H1 (cell line): ENCODE measurements around the gene PPP2R2B. TPM values are rescaled to one million over a fixed set of nuclear protein-coding genes. Genes with fewer than 3 reads are reported as not detected.

Experiments used
- CTCF ChIA-PET: fragments of 300-600 bp; sonication (Branson Sonifier 250); formaldehyde crosslinking; loops from one replicate; lab custom pipeline; 2021; ENCODE audit not compliant: partially characterized antibody; lab: Charles Lee
- POLR2A ChIA-PET: fragments of 300-600 bp; sonication (Branson Sonifier 250); formaldehyde crosslinking; loops from one replicate; lab custom pipeline; 2021; ENCODE audit warnings: inconsistent platforms; ENCODE audit not compliant: partially characterized antibody; lab: Charles Lee
- DNase-seq, 2 experiments: peaks; one replicate each; pipeline versions ENCODE4 v3.0.0 to v3.0.0-alpha.2; 2010 to 2022; ENCODE audit warnings: low spot score in 2 of 2, low read depth in 1 of 2, mixed read lengths in 1 of 2
- FAIRE-seq: peaks from 2 replicates; lab custom pipeline; 2011; peaks lifted over from hg19 to GRCh38; lab: Jason Lieb, UNC
- H2AFZ ChIP-seq: 2 replicates; pipeline ENCODE4 v1.8.1; 2012; ENCODE audit warnings: low read length, inconsistent platforms
- H2AK5ac ChIP-seq: 2 replicates; pipeline ENCODE4 v1.6.1; 2013; ENCODE audit warnings: low read depth, low read length
- H2BK120ac ChIP-seq: replicated peaks from 2 replicates; pipeline ENCODE3; 2013; ENCODE audit warnings: low read depth, low read length, inconsistent platforms
- H2BK12ac ChIP-seq: 2 replicates; pipeline ENCODE4 v1.6.1; 2013; ENCODE audit warnings: low read depth, low read length
- H2BK15ac ChIP-seq: 2 replicates; pipeline ENCODE4 v1.6.1; 2013; ENCODE audit warnings: low read length
- H2BK20ac ChIP-seq: 2 replicates; pipeline ENCODE4 v1.6.1; 2013; ENCODE audit warnings: low read length
- H2BK5ac ChIP-seq: 2 replicates; pipeline ENCODE4 v1.6.1; 2013; ENCODE audit warnings: low read depth, low read length
- H3K14ac ChIP-seq: 2 replicates; pipeline ENCODE4 v1.6.1; 2013; ENCODE audit warnings: inconsistent platforms; ENCODE audit not compliant: insufficient read length
- H3K18ac ChIP-seq: 2 replicates; pipeline ENCODE4 v1.6.1; 2013; ENCODE audit warnings: low read length; ENCODE audit errors: extremely low read depth
- H3K23ac ChIP-seq: 2 replicates; pipeline ENCODE4 v1.6.1; 2013; ENCODE audit warnings: inconsistent platforms; ENCODE audit not compliant: insufficient read length
- H3K23me2 ChIP-seq: 2 replicates; pipeline ENCODE4 v1.6.1; 2013; ENCODE audit warnings: low read depth, low read length
- H3K27ac ChIP-seq: 2 replicates; pipeline ENCODE4 v1.6.1; 2011; ENCODE audit warnings: low read depth, low read length, inconsistent platforms
- H3K27me3 ChIP-seq, 4 experiments: replicated peaks in 1 of 4; 1 replicate in 1 of 4; 2 replicates in 3 of 4; pipeline versions ENCODE4 v1.6.1 to v1.8.1; 2011 to 2013; ENCODE audit warnings: low read length in 3 of 4, mild to moderate bottlenecking in 3 of 4, inconsistent platforms in 2 of 4, mixed read lengths in 2 of 4, moderate library complexity in 1 of 4; ENCODE audit not compliant: control insufficient read depth in 3 of 4, insufficient read depth in 3 of 4; ENCODE audit errors: extremely low read depth in 1 of 4
- H3K36me3 ChIP-seq, 4 experiments: 2 replicates each; pipeline versions ENCODE4 v1.6.1 to v1.8.1; 2011 to 2013; ENCODE audit warnings: mild to moderate bottlenecking in 4 of 4, low read length in 3 of 4, moderate library complexity in 2 of 4, control low read depth in 1 of 4, inconsistent platforms in 1 of 4; ENCODE audit not compliant: insufficient read depth in 4 of 4, control insufficient read depth in 2 of 4
- H3K4ac ChIP-seq: replicated peaks from 2 replicates; pipeline ENCODE3; 2013; ENCODE audit warnings: low read length, low read depth, mixed read lengths, inconsistent platforms; ENCODE audit not compliant: insufficient read length
- H3K4me1 ChIP-seq, 4 experiments: replicated peaks in 1 of 4; 1 replicate in 1 of 4; 2 replicates in 3 of 4; pipeline versions ENCODE4 v1.6.1 to v1.8.1; 2011 to 2013; ENCODE audit warnings: low read length in 3 of 4, inconsistent platforms in 2 of 4, mixed read lengths in 1 of 4; ENCODE audit not compliant: insufficient read depth in 4 of 4, control insufficient read depth in 3 of 4
- H3K4me2 ChIP-seq, 2 experiments: 2 replicates each; pipeline versions ENCODE4 v1.6.1 to v1.8.1; 2011 to 2013; ENCODE audit warnings: low read depth in 2 of 2, low read length in 2 of 2, control low read depth in 1 of 2, inconsistent platforms in 1 of 2, mild to moderate bottlenecking in 1 of 2; ENCODE audit not compliant: insufficient read depth in 1 of 2
- H3K4me3 ChIP-seq, 4 experiments: fragments of 200-600, 300-600 bp in 1 of 4; sonication (generic), shearing (Covaris generic), sonication (Bioruptor Twin) in 1 of 4; 2 replicates each; pipeline versions ENCODE4 v1.5.1 to v1.8.1; 2011 to 2016; ENCODE audit warnings: low read length in 4 of 4, low read depth in 3 of 4, control low read depth in 2 of 4, inconsistent platforms in 2 of 4, mild to moderate bottlenecking in 2 of 4, mixed read lengths in 1 of 4, moderate library complexity in 1 of 4; ENCODE audit not compliant: insufficient read depth in 2 of 4; ENCODE audit errors: extremely low read depth in 1 of 4
- H3K56ac ChIP-seq: replicated peaks from 2 replicates; pipeline ENCODE3; 2013; ENCODE audit warnings: low read depth, mild to moderate bottlenecking, mixed read lengths, low read length, inconsistent platforms; ENCODE audit not compliant: insufficient read length
- H3K79me1 ChIP-seq: 2 replicates; pipeline ENCODE4 v1.6.1; 2013; ENCODE audit warnings: low read depth, low read length, control low read depth
- H3K79me2 ChIP-seq, 2 experiments: 2 replicates each; pipeline versions ENCODE4 v1.6.1 to v1.8.1; 2012 to 2013; ENCODE audit warnings: low read length in 2 of 2, mild to moderate bottlenecking in 2 of 2, inconsistent platforms in 1 of 2; ENCODE audit not compliant: insufficient read depth in 2 of 2, control insufficient read depth in 1 of 2
- H3K9ac ChIP-seq, 4 experiments: replicated peaks in 1 of 4; 1 replicate in 1 of 4; 2 replicates in 3 of 4; pipeline versions ENCODE4 v1.6.1 to v1.8.1; 2011 to 2013; ENCODE audit warnings: low read depth in 3 of 4, low read length in 3 of 4, control low read depth in 2 of 4, mild to moderate bottlenecking in 2 of 4, moderate library complexity in 2 of 4, inconsistent platforms in 1 of 4; ENCODE audit errors: extremely low read depth in 1 of 4
- H3K9me3 ChIP-seq, 2 experiments: 2 replicates each; pipeline versions ENCODE4 v1.6.1 to v1.8.1; 2012 to 2013; ENCODE audit warnings: mild to moderate bottlenecking in 2 of 2, moderate library complexity in 2 of 2, control low read depth in 1 of 2, inconsistent platforms in 1 of 2, low read depth in 1 of 2, low read length in 1 of 2, mixed read lengths in 1 of 2; ENCODE audit not compliant: insufficient read depth in 2 of 2
- H4K20me1 ChIP-seq, 2 experiments: replicated peaks in 1 of 2; 2 replicates each; pipeline versions ENCODE3 to v1.8.1; 2011 to 2013; ENCODE audit warnings: inconsistent platforms in 2 of 2, low read length in 2 of 2, mild to moderate bottlenecking in 1 of 2; ENCODE audit not compliant: insufficient read depth in 2 of 2, control insufficient read depth in 1 of 2
- H4K5ac ChIP-seq: 2 replicates; pipeline ENCODE4 v1.6.1; 2013; ENCODE audit warnings: low read length, low read depth, mixed read lengths, inconsistent platforms; ENCODE audit not compliant: insufficient read length
- H4K8ac ChIP-seq: 2 replicates; pipeline ENCODE4 v1.8.0; 2013; ENCODE audit warnings: mild to moderate bottlenecking, moderate library complexity, low read length, inconsistent platforms; ENCODE audit not compliant: insufficient read depth; ENCODE audit errors: extremely low read depth
- H4K91ac ChIP-seq: replicated peaks from 2 replicates; pipeline ENCODE3; 2013; ENCODE audit warnings: low read length, mixed read lengths, inconsistent platforms; ENCODE audit not compliant: insufficient read length
- ATF2 ChIP-seq: IDR thresholded peaks from 2 replicates; pipeline ENCODE4 v1.6.1; 2012; ENCODE audit warnings: low read length, inconsistent platforms
- BCL11A ChIP-seq, 2 experiments: IDR thresholded peaks; one replicate each; pipeline ENCODE4 v1.6.1; 2011; ENCODE audit warnings: low read depth in 2 of 2, low read length in 2 of 2, mild to moderate bottlenecking in 2 of 2
- CBX5 ChIP-seq: fragments of 300-800, 300-1000 bp; sonication (generic); IDR thresholded peaks from 2 replicates; pipeline ENCODE4 v1.7.1; 2016; ENCODE audit warnings: antibody characterized with exemption, low read length, low read depth
- CTBP2 ChIP-seq: IDR thresholded peaks from 2 replicates; pipeline ENCODE4 v1.7.0; 2011; ENCODE audit warnings: borderline replicate concordance, mild to moderate bottlenecking, moderate library complexity, mixed read lengths, low read length; ENCODE audit not compliant: insufficient read depth, insufficient read length
- EP300 ChIP-seq, 2 experiments: IDR thresholded peaks; 1 replicate in 1 of 2; 2 replicates in 1 of 2; pipeline ENCODE4 v1.6.1; 2011 to 2012; ENCODE audit warnings: low read depth in 2 of 2, low read length in 2 of 2, mild to moderate bottlenecking in 2 of 2, borderline replicate concordance in 1 of 2, inconsistent platforms in 1 of 2, moderate library complexity in 1 of 2
- KDM1A ChIP-seq: fragments of 200-600, 300-600 bp; sonication (generic); IDR thresholded peaks from 2 replicates; pipeline ENCODE4 v1.7.1; 2016; ENCODE audit warnings: mild to moderate bottlenecking, low read length, borderline replicate concordance
- WGBS, 2 experiments: shearing (Covaris generic) in 1 of 2; methylation state at CpG; one replicate each; pipeline versions ENCODE4 v1.1.6 to v1.1.7; 2013 to 2015; ENCODE audit warnings: low lambda C conversion rate in 2 of 2, mixed read lengths in 2 of 2, inconsistent platforms in 1 of 2, low coverage in 1 of 2, missing lambda C conversion rate in 1 of 2; ENCODE audit not compliant: insufficient replicate concordance in 2 of 2, insufficient coverage in 1 of 2, insufficient read length in 1 of 2; ENCODE audit errors: extremely low coverage in 1 of 2, missing lambda C conversion rate in 1 of 2; 5-methylcytosine and 5-hydroxymethylcytosine counted together
- polyA plus RNA-seq, 7 experiments: library from polyadenylated mRNA; depleted of rRNA in 3 of 7; stranded (reverse) in 5 of 7; unstranded in 2 of 7; fragments of >200 nt in 5 of 7; fragments of 200-250 nt in 2 of 7; gene quantifications; 1 replicate in 5 of 7; 2 replicates in 1 of 7; 4 replicates in 1 of 7; pipeline versions ENCODE4 v1.2.1 to v1.2.3, GENCODE V29; 2011 to 2013; ENCODE audit warnings: missing spikeins in 2 of 7, mixed read lengths in 2 of 7
- total RNA-seq: library from RNA; stranded (reverse); fragmentation: NEBNext Ultra II Directional; extraction: Animal tissue kit (Norgen Biotek cat#: 25700); gene quantifications from 2 replicates; pipeline ENCODE4 v1.2.1, GENCODE V29; 2021
- TF ChIP-seq, protein P1 (sequence below), 3 experiments: IDR thresholded peaks; 1 replicate in 2 of 3; 2 replicates in 1 of 3; pipeline versions ENCODE4 v1.5.1 to v1.6.1; 2011; ENCODE audit warnings: low read length in 3 of 3, mild to moderate bottlenecking in 3 of 3, inconsistent platforms in 2 of 3, low read depth in 1 of 3, moderate library complexity in 1 of 3; ENCODE audit not compliant: insufficient read depth in 1 of 3; ENCODE audit errors: control extremely low read depth in 1 of 3

Gene PPP2R2B
- total and polyA plus RNA-seq, 2 of the 8 experiments (the other 6 are each of a cell fraction or from before 2014, with no cell fraction given), result 21.1 to 37.1 TPM

DNA sequence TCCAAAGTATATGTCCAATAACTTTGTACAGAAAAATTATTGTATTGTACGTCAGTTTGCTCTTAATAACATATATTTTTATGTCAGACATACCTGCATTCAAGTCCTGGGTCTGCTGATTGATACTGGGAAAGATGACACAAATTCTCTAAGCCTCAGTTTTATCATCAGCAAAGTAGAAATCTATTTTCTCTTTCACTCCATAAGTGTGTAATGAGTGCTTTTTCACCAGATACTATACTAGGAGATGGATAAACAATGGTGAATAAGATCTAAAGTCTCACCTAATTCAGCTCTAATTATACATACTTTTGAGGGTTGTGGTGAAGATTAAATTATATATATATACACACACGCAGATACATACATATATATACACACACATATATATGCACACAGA lies 12.3 kb downstream of the PPP2R2B start:
- no peak overlapping the region for H4K5ac ChIP-seq
- H3K4ac ChIP-seq, result no peak overlapping the region
- no peaks in the 10 kb centered on the region for H3K9me3 ChIP-seq
- no peaks in the 10 kb centered on the region for H4K20me1 ChIP-seq
- DNase-seq (no peak), FAIRE-seq (no peak)
- H3K27ac ChIP-seq, result no peak overlapping the region
- H3K18ac ChIP-seq, result no peak overlapping the region
- no peak overlapping the region for H2AK5ac ChIP-seq
- H3K14ac ChIP-seq, result no peak overlapping the region
- no peaks in the 10 kb centered on the region for H3K27me3 ChIP-seq
- no peak overlapping the region for H3K4me2 ChIP-seq
- H4K91ac ChIP-seq, result no peak overlapping the region
- no peak overlapping the region for H2BK120ac ChIP-seq
- no peak overlapping the region for H3K4me3 ChIP-seq
- peaks cover 0 to 7% (median 0%) of the 10 kb centered on the region in 4 experiments; a peak in 2 of 7 replicates for H3K4me1 ChIP-seq
- no peak overlapping the region for H2BK5ac ChIP-seq
- no peak overlapping the region for H2AFZ ChIP-seq
- H3K23ac ChIP-seq, result no peak overlapping the region
- 84% methylated on average over 2 of the region's 2 CpGs; no CpG with 5 or more reads in 1 of the 2 experiments for WGBS, 2 experiments
- ChIA-PET POLR2A (no interaction called here), CTCF (interaction anchor here (0.6 to 2.0 kb wide), 4 partner anchors 9 to 241 kb away, joined by 3 to 6 read pairs (median 4); no protein-coding TSS in a partner anchor)
- no peaks in the 10 kb centered on the region for H3K79me1 ChIP-seq
- peaks cover 0 to 3% (median 0%) of the 10 kb centered on the region in 4 experiments; a peak in 3 of 8 replicates for H3K36me3 ChIP-seq
- H3K9ac ChIP-seq, result no peak overlapping the region
- no peak overlapping the region for H2BK15ac ChIP-seq
- no peak overlapping the region for H2BK20ac ChIP-seq
- H4K8ac ChIP-seq, result no peak overlapping the region
- peaks cover 0 to 33% of the 10 kb centered on the region in 2 experiments; a peak in 2 of 4 replicates for H3K79me2 ChIP-seq
- no peak overlapping the region for H3K56ac ChIP-seq
- no peak overlapping the region for H2BK12ac ChIP-seq
- H3K23me2 ChIP-seq, result no peaks in the 10 kb centered on the region; the same call in 1 of the 2 replicates
- TF ChIP-seq, protein P1, sequence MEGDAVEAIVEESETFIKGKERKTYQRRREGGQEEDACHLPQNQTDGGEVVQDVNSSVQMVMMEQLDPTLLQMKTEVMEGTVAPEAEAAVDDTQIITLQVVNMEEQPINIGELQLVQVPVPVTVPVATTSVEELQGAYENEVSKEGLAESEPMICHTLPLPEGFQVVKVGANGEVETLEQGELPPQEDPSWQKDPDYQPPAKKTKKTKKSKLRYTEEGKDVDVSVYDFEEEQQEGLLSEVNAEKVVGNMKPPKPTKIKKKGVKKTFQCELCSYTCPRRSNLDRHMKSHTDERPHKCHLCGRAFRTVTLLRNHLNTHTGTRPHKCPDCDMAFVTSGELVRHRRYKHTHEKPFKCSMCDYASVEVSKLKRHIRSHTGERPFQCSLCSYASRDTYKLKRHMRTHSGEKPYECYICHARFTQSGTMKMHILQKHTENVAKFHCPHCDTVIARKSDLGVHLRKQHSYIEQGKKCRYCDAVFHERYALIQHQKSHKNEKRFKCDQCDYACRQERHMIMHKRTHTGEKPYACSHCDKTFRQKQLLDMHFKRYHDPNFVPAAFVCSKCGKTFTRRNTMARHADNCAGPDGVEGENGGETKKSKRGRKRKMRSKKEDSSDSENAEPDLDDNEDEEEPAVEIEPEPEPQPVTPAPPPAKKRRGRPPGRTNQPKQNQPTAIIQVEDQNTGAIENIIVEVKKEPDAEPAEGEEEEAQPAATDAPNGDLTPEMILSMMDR (IDR thresholded peaks at IDR 0.05; ENCODE audit: control extremely low read depth in 1 of 3, insufficient read depth in 1 of 3, low read depth in 1 of 3, low read length in 3 of 3), result no peak
- TF ChIP-seq CBX5, result no peak
- no peak for TF ChIP-seq CTBP2
- TF ChIP-seq BCL11A (IDR thresholded peaks at IDR 0.05; ENCODE audit: low read depth in 2 of 2, low read length in 2 of 2), result no peak
- TF ChIP-seq ATF2, result no peak
- TF ChIP-seq EP300 (IDR thresholded peaks at IDR 0.05; ENCODE audit: borderline replicate concordance in 1 of 2, low read depth in 2 of 2, low read length in 2 of 2), result no peak
- no peak for TF ChIP-seq KDM1A
